8988T (cell line): ENCODE data around the gene SMAP2.

Experiments used
- DNase-seq: peaks from one replicate; pipeline ENCODE4 v3.0.0; 2011

The SMAP2 gene

GRCh38 chr1:40391688-40392145 is 18.2 kb downstream of the SMAP2 start:
- DNase-seq, result no peak

GRCh38 chr1:40392221-40392620 is 18.7 kb downstream of the SMAP2 start:
- DNase-seq, result peak; percentile 24

- no peak for DNase-seq
These were observed 19.6 kb downstream of the SMAP2 start for GRCh38 chr1:40393173-40393572.

- DNase-seq, result no peak
These were observed 21.1 kb downstream of the SMAP2 start for GRCh38 chr1:40394491-40395172.

GRCh38 chr1:40395190-40396175 is 22.0 kb downstream of the SMAP2 start:
- no peak for DNase-seq

- no peak for DNase-seq
These were observed 22.9 kb downstream of the SMAP2 start for GRCh38 chr1:40396420-40396819.

GRCh38 chr1:40397258-40397657 is 23.7 kb downstream of the SMAP2 start:
- no peak for DNase-seq

GRCh38 chr1:40399984-40400704 is 26.6 kb downstream of the SMAP2 start:
- DNase-seq, result no peak

GRCh38 chr1:40401473-40402201 is 28.1 kb downstream of the SMAP2 start:
- no peak for DNase-seq

GRCh38 chr1:40404670-40405462 is 31.3 kb downstream of the SMAP2 start:
- DNase-seq, result no peak

GRCh38 chr1:40405812-40406211 is 32.3 kb downstream of the SMAP2 start:
- no peak for DNase-seq

- no peak for DNase-seq
These were observed 33.9 kb downstream of the SMAP2 start for GRCh38 chr1:40407453-40407852.

GRCh38 chr1:40409467-40409866 is 35.9 kb downstream of the SMAP2 start:
- DNase-seq, result no peak

GRCh38 chr1:40411294-40411693 is 37.8 kb downstream of the SMAP2 start:
- DNase-seq, result no peak

GRCh38 chr1:40411843-40412242 is 38.3 kb downstream of the SMAP2 start:
- no peak for DNase-seq

- no peak for DNase-seq
These were observed 40.2 kb downstream of the SMAP2 start for GRCh38 chr1:40413527-40414252.

GRCh38 chr1:40414331-40414730 is 40.8 kb downstream of the SMAP2 start:
- no peak for DNase-seq

GRCh38 chr1:40416709-40417108 is 43.2 kb downstream of the SMAP2 start:
- no peak for DNase-seq

- no peak for DNase-seq
These were observed 48.2 kb downstream of the SMAP2 start for GRCh38 chr1:40421431-40422384.
